Skeletal muscle tissue (tissue), 4 donors: ENCODE results near the gene TM2D1. TPM values are rescaled to one million over a fixed set of nuclear protein-coding genes. Genes with fewer than 3 reads are reported as not detected.
A peak's percentile ranks its signal among the peaks of the same experiment; 100 is the strongest.
"Not testable (repeated sequence)": the region's sequence is repeated elsewhere in the genome, so short reads cannot be mapped to it uniquely, and the experiment has no call there.

ENCODE experiments used
- H3K27ac ChIP-seq: one replicate; pipeline ENCODE4 v1.7.0; 2013; ENCODE audit warnings: mild to moderate bottlenecking, low read depth, low read length, inconsistent platforms
- H3K27me3 ChIP-seq, 3 donors: one replicate each; pipeline ENCODE4 v1.7.0; 2013; ENCODE audit warnings: low read length in 3 of 3; ENCODE audit not compliant: control insufficient read depth in 3 of 3, insufficient read depth in 3 of 3
- H3K36me3 ChIP-seq, 3 donors: one replicate each; pipeline ENCODE4 v1.7.0; 2013; ENCODE audit warnings: low read length in 3 of 3; ENCODE audit not compliant: control insufficient read depth in 3 of 3, insufficient read depth in 3 of 3
- H3K4me1 ChIP-seq, 3 donors: one replicate each; pipeline ENCODE4 v1.7.0; 2013; ENCODE audit warnings: low read length in 3 of 3, mild to moderate bottlenecking in 3 of 3; ENCODE audit not compliant: control insufficient read depth in 3 of 3, insufficient read depth in 3 of 3
- H3K4me3 ChIP-seq, 3 donors: one replicate each; pipeline ENCODE4 v1.7.0; 2013; ENCODE audit warnings: low read length in 3 of 3
- H3K9ac ChIP-seq, 3 donors: one replicate each; pipeline ENCODE4 v1.7.0; 2013; ENCODE audit warnings: low read length in 3 of 3, mild to moderate bottlenecking in 3 of 3, moderate library complexity in 2 of 3, low read depth in 1 of 3
- H3K9me3 ChIP-seq, 3 donors: one replicate each; pipeline ENCODE4 v1.7.0; 2013; ENCODE audit warnings: low read length in 3 of 3; ENCODE audit not compliant: control insufficient read depth in 3 of 3
- total RNA-seq: library from RNA; depleted of rRNA; stranded (reverse); fragments of >200 nt; gene quantifications from one replicate; pipeline ENCODE4 v1.2.3, GENCODE V29; 2014
- donor health status: Osteomylitis.

The TM2D1 gene
- total RNA-seq, 1 donor from 2014 or later: 56.9 TPM

- H3K9ac ChIP-seq: peak overlapping the region; percentile 97 to 99 (median 97)
- peak overlapping the region in 2 of 3 donors; percentile 84 to 85 for H3K4me3 ChIP-seq
- H3K4me1 ChIP-seq: peaks cover 0 to 13% (median 4%) of the 10 kb centered on the region in 3 donors
- peak overlapping the region; percentile 97 for H3K27ac ChIP-seq
- peaks cover 0 to 2% (median 0%) of the 10 kb centered on the region in 3 donors for H3K36me3 ChIP-seq
- H3K9me3 ChIP-seq: no peaks in the 10 kb centered on the region
- no peaks in the 10 kb centered on the region for H3K27me3 ChIP-seq
Observed at GRCh38 chr1:61743716-61744580, 19.0 kb upstream of the TM2D1 start.

DNA sequence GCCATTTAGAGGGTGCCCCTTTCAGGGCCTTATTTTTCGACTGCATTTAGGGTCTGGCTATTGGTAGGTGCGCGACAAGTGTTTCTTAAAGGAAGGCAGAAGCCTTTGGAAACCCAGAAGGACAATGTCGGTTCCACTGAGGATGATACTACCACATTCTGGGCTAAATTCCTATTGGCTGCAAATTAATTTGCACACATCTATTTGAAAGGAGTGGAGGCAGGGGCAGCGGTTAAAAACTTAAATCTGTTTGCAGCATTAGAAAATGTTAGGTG, 18.4 kb upstream of the TM2D1 start:
- Histone ChIP-seq H3K36me3 (peaks cover 0 to 2% (median 0%) of the 10 kb centered on the region in 3 donors), H3K27ac (peak overlapping the region; percentile 97), H3K27me3 (no peaks in the 10 kb centered on the region), H3K4me1 (peaks cover 0 to 13% (median 4%) of the 10 kb centered on the region in 3 donors), H3K9me3 (no peaks in the 10 kb centered on the region), H3K9ac (peak overlapping the region; percentile 97 to 99 (median 97)), H3K4me3 (peak overlapping the region; percentile 84 to 88 (median 85))

GRCh38 chr1:61742620-61743430, 17.9 kb upstream of the TM2D1 start:
- Histone ChIP-seq H3K36me3 (peaks cover 0 to 2% (median 0%) of the 10 kb centered on the region in 3 donors), H3K27ac (peak overlapping the region; percentile 97), H3K27me3 (no peaks in the 10 kb centered on the region), H3K4me3 (peak overlapping the region; percentile 84 to 88 (median 85)), H3K9ac (peak overlapping the region; percentile 97 to 99 (median 97)), H3K4me1 (peaks cover 0 to 13% (median 4%) of the 10 kb centered on the region in 3 donors), H3K9me3 (no peaks in the 10 kb centered on the region)

GRCh38 chr1:61741711-61742619, 17.0 kb upstream of the TM2D1 start, which contains the start of gene PATJ:
Gene PATJ, plus strand, starts transcription at chr1:61742480. Its CDS starts 20,413 bp downstream, at chr1:61762893.
- peak within 1 kb of the TSS; percentile 97 for H3K27ac ChIP-seq
- peak within 1 kb of the TSS; percentile 97 to 99 (median 97) for H3K9ac ChIP-seq
- H3K27me3 ChIP-seq: no peaks in the 10 kb centered on the region
- peaks cover 0 to 2% (median 0%) of the 10 kb centered on the region in 3 donors for H3K36me3 ChIP-seq
- H3K4me1 ChIP-seq: peaks cover 0 to 13% (median 4%) of the 10 kb centered on the region in 3 donors
- H3K9me3 ChIP-seq: no peaks in the 10 kb centered on the region
- peak within 1 kb of the TSS; percentile 84 to 88 (median 85) for H3K4me3 ChIP-seq

DNA sequence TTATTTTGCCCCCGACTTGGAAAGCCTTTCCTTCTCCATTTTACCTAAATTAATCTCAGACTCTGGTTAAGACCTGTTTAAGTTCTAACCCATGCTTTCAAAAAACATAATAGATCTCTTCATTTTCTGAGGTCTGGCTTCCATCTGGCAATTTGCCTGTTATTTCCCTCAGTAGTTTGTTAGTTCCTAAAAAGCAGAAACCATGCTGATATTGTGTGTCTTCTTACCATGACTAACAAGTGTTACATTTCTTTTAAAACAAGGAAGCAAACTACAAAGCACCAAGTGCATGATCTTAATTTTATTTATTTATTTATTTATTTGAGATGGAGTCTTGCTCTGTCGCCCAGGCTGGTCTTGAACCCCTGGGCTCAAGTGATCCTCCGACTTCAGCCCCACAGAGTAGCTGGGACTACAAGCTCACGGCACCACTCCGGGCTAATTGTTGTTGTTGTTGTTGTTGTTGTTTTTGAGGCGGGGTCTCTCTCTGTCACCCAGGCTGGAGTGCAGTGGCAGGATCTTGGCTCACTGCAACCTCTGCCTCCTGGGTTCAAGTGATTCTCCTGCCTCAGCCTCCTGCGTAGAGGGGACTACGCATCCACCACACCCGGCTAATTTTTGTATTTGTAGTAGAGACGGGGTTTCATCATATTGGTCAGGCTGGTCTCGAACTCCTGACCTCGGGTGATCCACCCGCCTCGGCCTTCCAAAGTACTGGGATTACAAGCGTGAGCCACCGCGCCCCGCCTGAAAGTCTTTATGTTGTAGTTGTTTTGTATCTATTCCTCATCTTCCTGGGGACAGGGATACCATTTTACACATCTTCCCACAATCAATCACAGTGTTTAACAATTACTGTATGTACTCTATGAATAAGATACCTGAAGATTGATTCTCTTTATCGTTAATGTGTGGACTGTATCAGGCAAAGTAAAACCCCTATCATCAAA, 16.1 kb upstream of the TM2D1 start:
- H3K27me3 ChIP-seq: no peaks in the 10 kb centered on the region

GRCh38 chr1:61732726-61733125, 7.8 kb upstream of the TM2D1 start:
- Histone ChIP-seq H3K9me3 (no peaks in the 10 kb centered on the region), H3K4me1 (no peaks in the 10 kb centered on the region), H3K27ac (no peak overlapping the region), H3K27me3 (no peaks in the 10 kb centered on the region), H3K4me3 (no peak overlapping the region), H3K9ac (no peak overlapping the region), H3K36me3 (no peaks in the 10 kb centered on the region)

More for the DNA sequence above, 16.1 kb upstream of the TM2D1 start:
- peak overlapping the region in 2 of 3 donors; percentile 89 to 97 for H3K9ac ChIP-seq
- H3K9me3 ChIP-seq: no peaks in the 10 kb centered on the region
- peak overlapping the region in 1 of 3 donors; percentile 84 for H3K4me3 ChIP-seq
- peaks cover 0 to 2% (median 0%) of the 10 kb centered on the region in 3 donors for H3K36me3 ChIP-seq
- peak overlapping the region; percentile 97 for H3K27ac ChIP-seq
- H3K4me1 ChIP-seq: peaks cover 0 to 13% (median 4%) of the 10 kb centered on the region in 3 donors

- not testable (repeated sequence) for H3K9me3 ChIP-seq, H3K27ac ChIP-seq, H3K4me3 ChIP-seq, H3K4me1 ChIP-seq, H3K36me3 ChIP-seq, H3K9ac ChIP-seq, H3K27me3 ChIP-seq
Observed at GRCh38 chr1:61730679-61731078, 5.7 kb upstream of the TM2D1 start.

- Histone ChIP-seq H3K9ac (no peak overlapping the region), H3K9me3 (no peaks in the 10 kb centered on the region), H3K27ac (no peak overlapping the region), H3K4me1 (peaks cover 6 to 11% (median 7%) of the 10 kb centered on the region in 3 donors), H3K4me3 (no peak overlapping the region), H3K27me3 (no peaks in the 10 kb centered on the region), H3K36me3 (no peaks in the 10 kb centered on the region)
Observed at GRCh38 chr1:61727544-61727943, 2.6 kb upstream of the TM2D1 start.
